ENCODE results near the gene ZNHIT2.

The ZNHIT2 gene

DNA sequence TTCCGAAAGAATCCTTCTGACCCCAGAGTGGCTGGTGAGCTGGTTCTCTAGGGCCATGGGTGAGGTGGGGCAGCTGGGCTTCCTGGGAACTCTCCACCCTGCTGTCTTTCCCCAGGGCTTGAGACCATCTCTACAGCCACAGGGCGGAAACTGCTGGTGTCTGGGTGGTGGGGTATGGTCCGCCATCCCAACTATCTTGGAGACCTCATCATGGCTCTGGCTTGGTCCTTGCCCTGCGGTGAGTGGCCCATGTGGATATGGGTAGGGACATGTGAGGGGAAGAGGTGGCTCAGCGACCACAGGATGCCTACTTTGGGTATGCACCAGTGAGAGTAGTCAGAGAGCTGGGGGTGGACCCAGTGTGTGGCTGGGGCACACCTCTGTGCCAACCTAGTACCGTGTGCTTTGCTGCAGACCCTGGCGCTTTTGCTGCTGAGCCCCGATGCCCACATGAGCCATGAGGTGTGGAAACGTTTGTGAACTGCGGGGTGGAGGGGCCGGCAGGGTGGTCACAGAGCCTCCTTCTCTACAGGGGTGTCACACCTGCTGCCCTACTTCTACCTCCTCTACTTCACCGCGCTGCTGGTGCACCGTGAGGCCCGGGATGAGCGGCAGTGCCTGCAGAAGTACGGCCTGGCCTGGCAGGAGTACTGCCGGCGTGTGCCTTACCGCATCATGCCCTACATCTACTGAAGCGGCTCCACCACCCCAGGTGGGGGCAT lies 2.0 kb downstream of the ZNHIT2 start:
- CTCF ChIA-PET = interaction anchor here (0.6 to 7.2 kb wide), 5 partner anchors 19 to 265 kb away, joined by 3 to 73 read pairs (median 5); partner anchors contain the start of genes ARL2, CAPN1 and SYVN1
- DNase-seq (ENCODE audit: extremely low spot score) = no peak
- POLR2A ChIA-PET = interaction anchor here (0.6 kb wide), 2 partner anchors 20 to 197 kb away, joined by 4 to 6 read pairs; no protein-coding TSS in a partner anchor
- no peak for TF ChIP-seq CTCF (IDR thresholded peaks at IDR 0.05; ENCODE audit: control extremely low read depth, extremely low read depth, low read depth, missing control alignments)

GRCh38 chr11:65114538-65115171 lies 2.8 kb downstream of the ZNHIT2 start:
- no peak for TF ChIP-seq CTCF (IDR thresholded peaks at IDR 0.05; ENCODE audit: control extremely low read depth, extremely low read depth, low read depth, missing control alignments)
- ChIA-PET POLR2A (interaction anchor here (1.6 kb wide), 1 partner anchor 7 kb away, joined by 10 read pairs; the partner anchor contains the start of genes FAU and MRPL49), CTCF (interaction anchor here (1.4 to 7.5 kb wide), 2 partner anchors 16 to 101 kb away, joined by 5 to 165 read pairs; partner anchors contain the start of genes ARL2 and VPS51)
- no peak for DNase-seq (ENCODE audit: extremely low spot score)

- TF ChIP-seq CTCF (IDR thresholded peaks at IDR 0.05; ENCODE audit: control extremely low read depth, extremely low read depth, low read depth, missing control alignments) = no peak
- ChIA-PET CTCF (interaction anchor here (1.1 to 7.5 kb wide), 7 partner anchors 13 to 101 kb away, joined by 3 to 165 read pairs (median 5); partner anchors contain the start of genes ARL2, SNX15 and VPS51), POLR2A (interaction anchor here (1.6 kb wide), 1 partner anchor 8 kb away, joined by 10 read pairs; the partner anchor contains the start of genes FAU and MRPL49)
- no peak for DNase-seq (ENCODE audit: extremely low spot score)
Observed at GRCh38 chr11:65113839-65114238, 3.7 kb downstream of the ZNHIT2 start.

DNA sequence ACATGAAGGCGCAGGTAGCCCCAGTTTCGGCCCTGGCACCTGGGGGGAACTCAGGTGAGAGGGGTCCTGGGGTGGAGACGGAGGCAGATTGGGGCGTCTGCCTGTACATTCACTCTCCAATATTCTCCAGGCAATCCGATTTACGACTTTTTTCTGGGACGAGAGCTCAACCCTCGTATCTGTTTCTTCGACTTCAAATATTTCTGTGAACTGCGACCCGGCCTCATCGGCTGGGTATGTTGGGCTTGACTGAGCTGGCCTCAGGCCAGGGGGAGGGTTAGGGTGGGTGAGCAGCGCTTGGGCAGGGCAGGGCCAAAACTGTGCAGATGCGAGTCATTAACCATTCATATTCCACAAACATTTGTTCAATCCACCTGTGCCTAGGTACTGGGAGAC lies 4.1 kb downstream of the ZNHIT2 start:
- no peak for DNase-seq (ENCODE audit: extremely low spot score)
- ChIA-PET CTCF (interaction anchor here (0.6 to 7.5 kb wide), 21 partner anchors 8 to 265 kb away, joined by 3 to 165 read pairs (median 4); partner anchors contain the start of genes ARL2, CAPN1, CDC42EP2 and FAU), POLR2A (interaction anchor here (1.6 to 4.0 kb wide), 2 partner anchors 9 to 14 kb away, joined by 10 to 14 read pairs; partner anchors contain the start of genes FAU and MRPL49)
- no peak for TF ChIP-seq CTCF (IDR thresholded peaks at IDR 0.05; ENCODE audit: control extremely low read depth, extremely low read depth, low read depth, missing control alignments)

DNA sequence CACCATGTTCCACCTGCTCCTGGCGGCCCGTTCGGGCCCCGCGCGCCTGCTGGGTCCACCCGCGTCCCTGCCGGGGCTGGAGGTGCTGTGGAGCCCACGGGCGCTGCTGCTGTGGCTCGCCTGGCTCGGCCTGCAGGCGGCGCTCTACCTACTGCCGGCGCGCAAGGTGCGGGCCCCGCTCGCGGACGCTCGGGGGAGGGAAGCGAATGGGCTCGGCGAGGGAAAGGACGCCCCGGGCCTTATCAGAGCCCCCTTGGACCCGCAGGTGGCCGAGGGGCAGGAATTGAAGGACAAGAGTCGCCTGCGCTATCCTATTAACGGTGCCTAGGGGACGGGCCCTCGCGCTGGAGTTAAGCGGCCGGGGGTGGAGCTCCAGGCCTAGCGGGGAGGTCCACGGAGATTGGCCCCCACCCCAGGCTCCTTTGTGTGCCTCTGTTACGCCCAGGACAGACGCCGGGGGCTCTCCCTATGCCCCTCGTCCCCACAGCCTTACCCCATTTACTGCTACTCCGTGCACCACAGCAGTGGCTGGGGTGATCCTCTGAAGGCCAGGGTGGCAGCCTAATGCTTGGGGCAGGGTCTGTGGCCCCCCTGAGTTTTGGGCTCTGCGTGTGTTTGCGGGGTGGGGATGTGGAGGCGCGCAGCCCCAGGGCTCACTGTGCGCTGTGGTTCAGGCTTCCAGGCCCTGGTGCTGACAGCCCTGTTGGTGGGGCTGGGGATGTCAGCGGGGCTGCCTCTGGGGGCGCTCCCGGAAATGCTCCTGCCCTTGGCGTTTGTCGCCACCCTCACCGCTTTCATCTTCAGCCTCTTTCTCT lies 4.7 kb downstream of the ZNHIT2 start:
- peak; percentile 94 for TF ChIP-seq CTCF (IDR thresholded peaks at IDR 0.05; ENCODE audit: control extremely low read depth, extremely low read depth, low read depth, missing control alignments)
- POLR2A ChIA-PET = interaction anchor here (0.9 to 4.0 kb wide), 4 partner anchors 9 to 22 kb away, joined by 3 to 14 read pairs (median 6); partner anchors contain the start of genes FAU and MRPL49
- CTCF ChIA-PET = interaction anchor here (0.6 to 7.5 kb wide), 25 partner anchors 8 to 328 kb away, joined by 3 to 165 read pairs (median 4); partner anchors contain the start of genes ARL2, CAPN1, CDC42EP2 and FAU
- DNase-seq (ENCODE audit: extremely low spot score) = peak; percentile 77

All from GM10248 (cell line).